GM21526 (cell line): ENCODE data around the gene ERRFI1.
"Not testable (repeated sequence)": the region's sequence is repeated elsewhere in the genome, so short reads cannot be mapped to it uniquely, and the experiment has no call there.

Source experiments
- ATAC-seq: cut with Tn5 transposase; IDR thresholded peaks from one replicate; pipeline ENCODE4 v1.9.1; 2021; ENCODE audit warnings: moderate library complexity; ENCODE audit not compliant: unreplicated experiment, low FRiP score

ERRFI1 gene

DNA sequence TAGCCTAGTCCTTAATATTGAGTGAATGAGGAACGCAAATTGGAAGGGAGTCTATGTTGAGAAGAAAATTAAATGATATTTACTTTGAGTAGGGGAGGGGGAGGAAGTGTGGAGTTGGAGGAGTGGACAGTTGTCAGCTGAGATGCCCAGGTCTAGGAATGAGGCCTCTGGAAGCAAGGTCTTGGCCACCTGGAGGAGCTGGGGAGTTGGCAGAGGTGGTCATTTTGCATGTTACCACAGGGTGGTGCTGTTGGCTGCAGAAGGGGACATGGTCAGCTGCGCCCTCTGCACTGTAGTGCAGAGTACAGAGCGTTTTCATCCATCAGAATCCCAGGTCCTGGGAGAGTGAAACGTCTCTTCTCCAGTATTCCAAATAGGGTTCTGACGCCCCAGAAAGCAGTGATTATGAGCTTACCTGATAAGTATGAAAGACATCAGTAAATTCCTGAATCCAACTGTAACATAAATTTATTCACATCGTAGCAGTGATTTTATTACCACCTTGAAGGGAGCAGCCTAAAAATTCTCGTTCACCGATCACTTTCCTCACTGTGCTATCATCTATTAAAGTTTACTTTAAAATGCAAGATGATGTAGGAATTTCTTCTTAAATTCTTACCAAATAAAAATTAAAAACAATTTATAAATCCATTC lies 50.8 kb downstream of the ERRFI1 start:
- ATAC-seq: no peak

- no peak for ATAC-seq
These were observed 53.0 kb downstream of the ERRFI1 start for GRCh38 chr1:7973086-7973485.

DNA sequence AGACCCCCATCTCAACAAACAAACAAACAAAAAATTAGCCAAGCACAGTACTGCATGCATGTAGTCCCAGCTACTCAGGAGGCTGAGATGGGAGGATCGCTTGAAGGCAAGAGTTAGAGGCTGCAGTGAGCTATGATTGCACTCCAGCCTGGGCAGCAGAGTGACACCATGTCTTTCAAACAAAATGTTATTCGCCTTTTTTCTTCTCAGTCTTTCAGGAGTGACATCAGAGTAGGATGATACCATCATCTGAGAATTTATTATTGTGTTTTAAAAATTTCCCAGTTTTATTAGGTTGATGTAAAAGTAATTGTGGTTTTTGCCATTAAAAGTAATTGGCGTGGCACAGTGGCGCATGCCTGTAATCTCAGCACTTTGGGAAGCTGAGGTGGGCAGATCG lies 53.8 kb downstream of the ERRFI1 start:
- no peak for ATAC-seq

DNA sequence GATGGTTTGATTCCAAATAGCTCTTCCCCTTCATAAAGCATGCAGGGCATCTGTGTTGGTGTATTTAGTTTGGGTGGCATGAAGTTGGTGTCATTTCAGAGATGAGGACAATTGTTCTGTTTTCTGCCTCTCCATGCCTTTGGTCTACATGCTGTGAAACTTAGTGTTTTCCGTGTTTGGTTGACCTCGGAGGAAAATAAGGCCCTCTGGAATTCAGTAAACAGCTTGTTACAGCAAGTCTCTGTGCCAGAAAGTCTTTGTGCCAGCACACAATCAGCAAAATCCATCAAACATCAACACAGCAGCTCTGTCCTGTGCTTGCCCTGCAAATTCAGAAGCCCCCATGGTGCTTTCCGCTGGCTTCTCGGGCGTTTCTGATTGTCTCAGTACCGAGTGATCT lies 55.1 kb downstream of the ERRFI1 start:
- no peak for ATAC-seq

GRCh38 chr1:7970246-7970645 lies 55.9 kb downstream of the ERRFI1 start:
- ATAC-seq: no peak

DNA sequence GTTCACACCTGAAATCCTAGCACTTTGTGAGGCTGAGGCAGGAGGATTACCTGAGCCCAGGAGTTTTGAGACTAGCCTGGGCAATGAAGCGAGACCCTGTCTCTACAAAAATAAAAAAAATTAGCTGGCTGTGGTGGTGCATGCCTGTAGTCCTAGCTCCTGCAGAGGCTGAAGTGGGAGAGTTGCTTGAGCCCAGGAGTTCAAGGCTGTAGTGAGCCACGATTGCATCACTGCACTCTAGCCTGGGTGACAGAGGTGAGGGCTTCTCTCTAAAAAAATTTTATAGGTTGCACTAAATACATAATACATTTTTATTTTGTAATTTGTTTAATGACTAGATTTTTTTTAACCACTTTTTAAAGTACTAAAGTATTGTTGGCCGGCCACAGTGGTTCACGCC lies 58.5 kb downstream of the ERRFI1 start:
- no peak for ATAC-seq

GRCh38 chr1:7967196-7967595 lies 58.9 kb downstream of the ERRFI1 start:
- ATAC-seq: no peak

DNA sequence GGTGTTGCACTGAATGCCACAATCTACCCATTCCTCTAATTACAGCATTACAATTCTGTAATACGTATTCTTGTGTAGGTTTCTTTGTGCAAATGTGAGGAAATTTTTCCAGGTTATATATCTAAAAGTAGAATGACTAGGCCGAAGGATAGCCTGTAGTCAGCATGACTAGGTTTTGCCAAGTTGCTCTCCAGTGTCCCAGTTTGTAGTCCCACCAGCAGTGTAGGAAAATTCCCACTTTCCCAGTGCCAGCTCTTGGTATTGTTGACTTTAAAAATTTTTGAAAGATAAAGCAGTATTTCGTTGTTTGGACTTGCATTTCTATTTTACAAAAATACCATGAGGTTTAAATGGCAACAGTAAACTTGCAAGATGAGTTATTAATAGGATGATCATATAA lies 61.6 kb downstream of the ERRFI1 start:
- no peak for ATAC-seq

DNA sequence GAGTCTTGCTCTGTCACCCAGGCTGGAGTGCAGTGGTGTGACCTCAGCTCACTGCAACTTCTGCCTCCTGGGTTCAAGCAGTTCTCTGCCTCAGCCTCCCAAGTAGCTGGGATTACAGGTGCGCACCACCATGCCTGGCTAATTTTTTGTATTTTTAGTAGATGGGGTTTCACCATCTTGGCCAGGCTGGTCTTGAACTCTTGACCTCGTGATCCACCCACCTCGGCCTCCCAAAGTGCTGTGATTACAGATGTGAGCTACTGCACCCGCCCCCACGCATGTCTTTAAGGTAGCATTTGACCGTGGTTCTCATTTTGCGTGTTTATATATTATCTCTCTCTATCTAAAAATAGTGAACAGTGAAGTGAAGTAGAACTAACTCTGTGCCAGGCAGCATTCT lies 62.3 kb downstream of the ERRFI1 start:
- ATAC-seq: not testable (repeated sequence)

DNA sequence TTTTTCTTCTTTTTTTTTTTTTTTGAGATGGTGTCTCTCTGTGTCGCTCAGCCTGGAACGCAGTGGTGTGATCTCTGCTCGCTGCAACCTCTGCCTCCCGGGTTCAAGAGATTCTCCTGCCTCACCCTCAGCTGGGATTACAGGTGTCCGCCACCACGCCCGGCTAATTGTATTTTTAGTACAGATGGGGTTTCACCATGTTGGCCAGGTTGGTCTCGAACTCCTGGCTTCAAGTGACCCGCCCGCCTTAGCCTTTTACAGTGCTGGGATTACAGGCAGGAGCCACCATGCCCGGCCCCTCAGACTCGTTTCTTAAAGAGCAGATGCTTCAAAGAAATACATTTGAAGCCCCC lies 62.8 kb downstream of the ERRFI1 start:
- not testable (repeated sequence) for ATAC-seq

DNA sequence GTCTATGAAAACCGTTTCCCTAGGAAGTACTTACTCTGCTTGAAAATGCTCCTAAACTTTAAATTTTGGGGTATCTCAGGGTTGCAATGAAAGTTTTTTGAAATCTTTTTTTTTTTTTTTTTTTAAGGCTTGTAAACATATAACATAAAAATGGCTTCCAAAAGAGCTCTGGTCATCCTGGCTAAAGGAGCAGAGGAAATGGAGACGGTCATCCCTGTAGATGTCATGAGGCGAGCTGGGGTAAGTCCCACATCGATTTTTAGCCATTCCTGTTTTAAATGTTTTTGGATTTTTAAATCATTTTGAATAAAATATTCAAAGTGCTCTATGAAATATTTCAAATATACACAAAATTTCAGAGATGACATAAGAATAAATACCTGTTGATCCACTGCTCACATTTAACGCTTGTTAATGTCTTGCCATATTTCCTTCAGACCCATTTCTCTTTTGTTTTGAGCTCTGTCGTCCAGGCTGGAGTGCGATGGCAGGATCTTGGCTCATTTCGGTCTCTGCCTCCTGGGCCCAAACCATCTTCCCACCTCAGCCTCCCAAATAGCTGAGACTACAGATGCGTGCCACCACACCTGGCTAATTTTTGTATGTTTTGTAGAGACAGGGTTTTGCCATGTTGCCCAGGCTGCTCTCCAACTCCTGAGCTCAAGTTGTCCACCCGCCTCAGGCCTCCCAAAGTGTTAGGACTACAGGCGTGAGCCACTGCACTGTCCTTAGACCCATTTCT lies 63.3 kb downstream of the ERRFI1 start:
- no peak for ATAC-seq

DNA sequence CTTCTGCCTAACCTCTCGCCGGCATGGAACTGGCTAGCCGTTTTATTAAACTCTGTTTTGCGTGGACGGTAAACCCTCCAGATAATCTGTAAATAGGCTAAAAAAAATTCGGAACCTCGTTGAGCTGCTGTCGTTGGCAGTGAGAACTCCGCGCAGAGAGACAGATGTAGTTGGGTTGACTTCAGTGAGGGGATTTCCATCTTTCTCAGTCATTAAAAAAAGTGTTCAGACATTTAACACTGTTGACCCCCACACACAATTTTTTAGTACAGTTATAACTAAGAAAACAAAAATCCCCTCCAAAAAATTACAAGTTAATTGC lies 64.1 kb downstream of the ERRFI1 start:
- peak; percentile 7 for ATAC-seq
